HepG2 (cell line): ENCODE data around the gene AKAP6. TPM values are rescaled to one million over a fixed set of nuclear protein-coding genes. Genes with fewer than 3 reads are reported as not detected.

ENCODE experiments used
- ATAC-seq: fragments of 200-7000 bp; cut with Tn5 transposase; 3 replicates; pipeline ENCODE4 v1.9.1; 2020; ENCODE audit warnings: mild to moderate bottlenecking, moderate library complexity
- BruUV-seq: library from RNA; stranded (reverse); fragments of 400-500 nt; replicated peaks from 2 replicates; lab custom pipeline; 2021; lab: Mats Ljungman, UMichigan
- CTCF ChIA-PET: fragments of 300-600 bp; formaldehyde crosslinking; extraction: SDS; loops from one replicate; lab custom pipeline; 2021; ENCODE audit warnings: low total read pairs, inconsistent platforms, low intra/inter-chr PET ratio; lab: Yijun Ruan, JAX
- POLR2A ChIA-PET: fragments of 350-600 bp; sonication (Branson Sonifier 250); formaldehyde crosslinking; loops from one replicate; lab custom pipeline; 2020; ENCODE audit warnings: antibody characterized with exemption, inconsistent platforms; lab: Yijun Ruan, JAX
- DNase-seq: peaks from one replicate; pipeline ENCODE4 v3.0.0-alpha.2; 2015; ENCODE audit warnings: low spot score
- FAIRE-seq: peaks from 3 replicates; lab custom pipeline; 2011; peaks lifted over from hg19 to GRCh38; lab: Jason Lieb, UNC
- H2AFZ ChIP-seq: one replicate; pipeline ENCODE4 v1.6.1; 2011; ENCODE audit warnings: low read length, inconsistent platforms
- H3K27ac ChIP-seq: fragments of 300-600 bp; 3 replicates; pipeline ENCODE4 v1.8.0; 2011; ENCODE audit warnings: mixed run types, mild to moderate bottlenecking, mixed read lengths, low read length, inconsistent platforms; ENCODE audit not compliant: insufficient read depth; ENCODE audit errors: extremely low read length
- H3K27me3 ChIP-seq, 2 experiments: fragments of 200-600 bp in 1 of 2; 2 replicates in 1 of 2; 3 replicates in 1 of 2; pipeline versions ENCODE4 v1.6.0 to v1.8.0; 2011; ENCODE audit warnings: low read length in 2 of 2, mild to moderate bottlenecking in 2 of 2, moderate library complexity in 2 of 2, inconsistent platforms in 1 of 2; ENCODE audit not compliant: insufficient read depth in 2 of 2, control insufficient read depth in 1 of 2
- H3K36me3 ChIP-seq, 2 experiments: fragments of 200-600 bp in 1 of 2; replicated peaks in 1 of 2; 2 replicates in 1 of 2; 3 replicates in 1 of 2; pipeline versions ENCODE4 v1.5.1 to v1.8.0; 2011; ENCODE audit warnings: low read length in 2 of 2, inconsistent platforms in 1 of 2; ENCODE audit not compliant: insufficient read depth in 2 of 2, control insufficient read depth in 1 of 2
- H3K4me1 ChIP-seq: 2 replicates; pipeline ENCODE4 v1.5.1; 2012; ENCODE audit warnings: low read length, inconsistent platforms; ENCODE audit not compliant: insufficient read depth
- H3K4me2 ChIP-seq: 2 replicates; pipeline ENCODE4 v1.6.0; 2011; ENCODE audit warnings: low read depth, low read length, inconsistent platforms
- H3K4me3 ChIP-seq, 3 experiments: fragments of 200-600 bp in 1 of 3; sonication (generic), shearing (Covaris generic) in 1 of 3; replicated peaks in 1 of 3; 2 replicates each; pipeline ENCODE4 v1.5.1; 2011 to 2016; ENCODE audit warnings: low read length in 3 of 3, inconsistent platforms in 2 of 3, low read depth in 2 of 3, mild to moderate bottlenecking in 2 of 3, control low read depth in 1 of 3, mixed read lengths in 1 of 3; ENCODE audit not compliant: insufficient read depth in 1 of 3
- H3K79me2 ChIP-seq: one replicate; pipeline ENCODE4 v1.6.1; 2011; ENCODE audit warnings: low read length, inconsistent platforms; ENCODE audit not compliant: insufficient read depth
- H3K9ac ChIP-seq: 2 replicates; pipeline ENCODE4 v1.6.0; 2011; ENCODE audit warnings: mild to moderate bottlenecking, low read depth, low read length, inconsistent platforms; ENCODE audit not compliant: insufficient read depth
- H3K9me3 ChIP-seq: 2 replicates; pipeline ENCODE4 v1.5.1; 2012; ENCODE audit warnings: mild to moderate bottlenecking, low read length
- H4K20me1 ChIP-seq: 2 replicates; pipeline ENCODE4 v1.6.0; 2011; ENCODE audit warnings: inconsistent platforms, mild to moderate bottlenecking, low read length, moderate library complexity; ENCODE audit not compliant: insufficient read depth
- HNRNPK ChIP-seq: fragments of 200-400 bp; formaldehyde crosslinking; IDR thresholded peaks from 2 replicates; pipeline ENCODE4 v1.6.1; 2018; ENCODE audit warnings: low read length, low read depth, moderate library complexity, mild to moderate bottlenecking; ENCODE audit not compliant: poor library complexity, severe bottlenecking
- PCBP1 ChIP-seq: fragments of 200-400 bp; formaldehyde crosslinking; IDR thresholded peaks from 2 replicates; pipeline ENCODE4 v1.6.1; 2017; ENCODE audit warnings: mild to moderate bottlenecking, low read depth, low read length, borderline replicate concordance
- PCBP2 ChIP-seq: fragments of 200-400 bp; formaldehyde crosslinking; optimal IDR thresholded peaks from 2 replicates; pipeline ENCODE3; 2018; ENCODE audit warnings: low read length, low read depth; ENCODE audit not compliant: poor library complexity, severe bottlenecking
- SATB2 ChIP-seq: sonication (generic); formaldehyde crosslinking; IDR thresholded peaks from 2 replicates; pipeline ENCODE4 v1.5.0; 2020; ENCODE audit warnings: missing genetic modification reagents
- WGBS: methylation state at CpG from one replicate; pipeline ENCODE4 v1.1.6; 2017; ENCODE audit warnings: low lambda C conversion rate; 5-methylcytosine and 5-hydroxymethylcytosine counted together
- in situ Hi-C: cut with HindIII; loops from 2 replicates; pipeline ENCODE4 v1.10.0; 2017; ENCODE audit warnings: low pct_unique_long_range_greater_than_20kb; ENCODE audit not compliant: extremely low pct_ligation_motif_present
- intact Hi-C: fragments of 100-400 bp; cut with micrococcal nuclease; formaldehyde crosslinking; loops from one replicate; pipeline ENCODE4 v1.10.0; 2022; ENCODE audit not compliant: unreplicated experiment
- polyA plus RNA-seq, 8 experiments: library from polyadenylated mRNA; depleted of rRNA in 3 of 8; stranded (reverse) in 7 of 8; unstranded in 1 of 8; fragments of >200 nt; fragmentation: Illumina TruSeq in 4 of 8; extraction: Trizol in 4 of 8; gene quantifications; 2 replicates each; pipeline versions ENCODE4 v1.2.1 to v1.2.3, GENCODE V29; 2011 to 2016; ENCODE audit warnings: low read depth in 4 of 8, missing spikeins in 1 of 8, mixed read lengths in 1 of 8; ENCODE audit not compliant: insufficient read depth in 1 of 8
- total RNA-seq, 5 experiments: library from RNA; depleted of rRNA; stranded (reverse); fragments of >200 nt; fragmentation: Illumina TruSeq; extraction: Trizol; gene quantifications; 2 replicates each; pipeline ENCODE4 v1.2.3, GENCODE V29; 2016; ENCODE audit warnings: low read depth in 1 of 5
- TF ChIP-seq, protein P1 (sequence below): sonication (generic); formaldehyde crosslinking; IDR thresholded peaks from 2 replicates; pipeline ENCODE4 v1.8.1; 2022; ENCODE audit warnings: mild to moderate bottlenecking, missing genetic modification reagents
- TF ChIP-seq, protein P2 (sequence below): sonication (generic); formaldehyde crosslinking; conservative IDR thresholded peaks from 2 replicates; pipeline ENCODE4 v1.4.0; 2020; ENCODE audit warnings: missing genetic modification reagents

The AKAP6 gene
- total and polyA plus RNA-seq, 2 of the 13 experiments (the other 11 are each of a cell fraction or from before 2014, with no cell fraction given) = 1.4 TPM

DNA sequence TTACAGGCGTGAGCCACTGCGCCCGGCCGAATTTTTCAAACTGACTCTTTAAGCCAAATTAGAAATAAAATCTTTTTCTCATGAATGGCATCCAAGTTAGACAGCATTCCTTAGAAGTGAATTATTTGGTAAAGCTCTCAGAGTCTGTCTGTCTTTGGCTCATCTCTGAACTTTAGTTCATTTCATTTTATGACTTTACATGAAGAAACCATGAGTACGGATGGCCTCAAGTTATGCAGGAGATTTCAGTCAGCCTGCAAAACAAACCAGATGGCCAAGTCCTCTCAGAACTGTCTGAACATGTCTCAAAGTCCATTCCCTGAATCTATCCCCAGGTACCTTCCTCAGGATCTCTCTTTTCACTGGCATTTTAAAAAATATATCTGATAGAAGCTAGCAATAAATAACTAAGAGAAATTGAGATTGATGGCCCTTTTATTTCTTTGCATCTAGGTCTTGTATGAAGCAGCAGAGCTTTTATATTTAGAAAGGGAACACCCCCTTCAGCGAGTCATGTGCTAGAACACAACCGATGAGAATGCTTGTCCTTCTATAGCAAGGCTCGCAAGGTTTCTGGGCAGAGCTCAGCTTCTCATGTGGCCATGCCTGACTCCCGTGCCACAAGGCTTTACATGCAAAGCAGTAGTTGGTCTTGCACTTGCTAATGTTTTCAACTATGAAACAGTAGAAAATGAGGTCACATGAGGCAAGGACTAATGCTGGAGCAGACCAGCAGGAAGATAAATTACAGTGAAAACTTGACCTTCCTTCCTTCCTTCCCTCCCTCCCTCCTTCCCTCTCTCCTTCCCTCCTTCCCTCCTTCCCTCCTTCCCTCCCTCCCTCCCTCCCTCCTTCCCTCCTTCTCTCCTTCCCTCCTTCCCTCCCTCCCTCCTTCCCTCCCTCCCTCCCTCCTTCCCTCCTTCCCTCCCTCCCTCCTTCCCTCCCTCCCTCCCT is 125.0 kb downstream of the AKAP6 start:
- H3K9me3 ChIP-seq = no peaks in the 10 kb centered on the region
- DNase-seq (no peak), ATAC-seq (peak; percentile 67), FAIRE-seq (no peak)
- no peak overlapping the region for H3K9ac ChIP-seq
- intact Hi-C loops (no loop called here), in situ Hi-C loops (no loop called here)
- H3K4me1 ChIP-seq = no peaks in the 10 kb centered on the region
- TF ChIP-seq HNRNPK = peak; percentile 87
- no peak for TF ChIP-seq SATB2 (CRISPR knock-in tag)
- TF ChIP-seq, protein P1, sequence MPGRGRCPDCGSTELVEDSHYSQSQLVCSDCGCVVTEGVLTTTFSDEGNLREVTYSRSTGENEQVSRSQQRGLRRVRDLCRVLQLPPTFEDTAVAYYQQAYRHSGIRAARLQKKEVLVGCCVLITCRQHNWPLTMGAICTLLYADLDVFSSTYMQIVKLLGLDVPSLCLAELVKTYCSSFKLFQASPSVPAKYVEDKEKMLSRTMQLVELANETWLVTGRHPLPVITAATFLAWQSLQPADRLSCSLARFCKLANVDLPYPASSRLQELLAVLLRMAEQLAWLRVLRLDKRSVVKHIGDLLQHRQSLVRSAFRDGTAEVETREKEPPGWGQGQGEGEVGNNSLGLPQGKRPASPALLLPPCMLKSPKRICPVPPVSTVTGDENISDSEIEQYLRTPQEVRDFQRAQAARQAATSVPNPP = no peak
- peak; percentile 75; the same call in 1 of the 2 replicates for TF ChIP-seq PCBP1
- TF ChIP-seq, protein P2, sequence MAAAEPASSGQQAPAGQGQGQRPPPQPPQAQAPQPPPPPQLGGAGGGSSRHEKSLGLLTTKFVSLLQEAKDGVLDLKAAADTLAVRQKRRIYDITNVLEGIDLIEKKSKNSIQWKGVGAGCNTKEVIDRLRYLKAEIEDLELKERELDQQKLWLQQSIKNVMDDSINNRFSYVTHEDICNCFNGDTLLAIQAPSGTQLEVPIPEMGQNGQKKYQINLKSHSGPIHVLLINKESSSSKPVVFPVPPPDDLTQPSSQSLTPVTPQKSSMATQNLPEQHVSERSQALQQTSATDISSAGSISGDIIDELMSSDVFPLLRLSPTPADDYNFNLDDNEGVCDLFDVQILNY (CRISPR knock-in tag) = no peak
- peak; percentile 90 for TF ChIP-seq PCBP2
- H3K36me3 ChIP-seq = no peaks in the 10 kb centered on the region
- ChIA-PET CTCF (no interaction called here), POLR2A (no interaction called here)
- H3K27me3 ChIP-seq = no peaks in the 10 kb centered on the region
- WGBS = 51% methylated on average over 9 of the region's 9 CpGs
- no peak overlapping the region for H3K27ac ChIP-seq
- BruUV-seq = no TSS peak
- no peak overlapping the region for H3K4me2 ChIP-seq
- H3K4me3 ChIP-seq = no peak overlapping the region
- no peaks in the 10 kb centered on the region for H3K79me2 ChIP-seq
- no peaks in the 10 kb centered on the region for H4K20me1 ChIP-seq
- H2AFZ ChIP-seq = no peak overlapping the region
